ENCODE results near the gene SLC41A1.

DNA sequence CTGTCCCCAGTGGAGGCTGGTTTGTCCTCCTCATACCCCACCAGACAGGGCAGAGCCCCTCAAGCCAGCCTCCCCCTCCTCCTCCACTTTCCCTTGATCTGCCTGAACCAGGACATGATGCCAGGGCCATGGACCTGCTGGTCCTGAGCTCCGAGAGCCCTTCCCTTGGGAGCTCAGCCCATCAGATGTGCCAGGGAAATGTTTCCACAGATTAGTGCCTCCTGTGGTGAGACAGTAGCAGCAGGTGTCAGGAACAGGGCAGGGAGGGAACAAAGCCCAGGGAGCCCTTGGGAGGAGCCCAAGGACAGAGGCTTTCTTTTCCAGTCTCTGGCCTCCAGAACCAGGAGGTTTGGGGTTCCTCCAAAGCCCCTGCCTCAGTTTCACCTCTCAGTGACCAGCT lies 14.6 kb upstream of the SLC41A1 start:
- TF ChIP-seq, protein P1, sequence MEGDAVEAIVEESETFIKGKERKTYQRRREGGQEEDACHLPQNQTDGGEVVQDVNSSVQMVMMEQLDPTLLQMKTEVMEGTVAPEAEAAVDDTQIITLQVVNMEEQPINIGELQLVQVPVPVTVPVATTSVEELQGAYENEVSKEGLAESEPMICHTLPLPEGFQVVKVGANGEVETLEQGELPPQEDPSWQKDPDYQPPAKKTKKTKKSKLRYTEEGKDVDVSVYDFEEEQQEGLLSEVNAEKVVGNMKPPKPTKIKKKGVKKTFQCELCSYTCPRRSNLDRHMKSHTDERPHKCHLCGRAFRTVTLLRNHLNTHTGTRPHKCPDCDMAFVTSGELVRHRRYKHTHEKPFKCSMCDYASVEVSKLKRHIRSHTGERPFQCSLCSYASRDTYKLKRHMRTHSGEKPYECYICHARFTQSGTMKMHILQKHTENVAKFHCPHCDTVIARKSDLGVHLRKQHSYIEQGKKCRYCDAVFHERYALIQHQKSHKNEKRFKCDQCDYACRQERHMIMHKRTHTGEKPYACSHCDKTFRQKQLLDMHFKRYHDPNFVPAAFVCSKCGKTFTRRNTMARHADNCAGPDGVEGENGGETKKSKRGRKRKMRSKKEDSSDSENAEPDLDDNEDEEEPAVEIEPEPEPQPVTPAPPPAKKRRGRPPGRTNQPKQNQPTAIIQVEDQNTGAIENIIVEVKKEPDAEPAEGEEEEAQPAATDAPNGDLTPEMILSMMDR (IDR thresholded peaks at IDR 0.05): no peak
- TF ChIP-seq POLR2A (IDR thresholded peaks at IDR 0.05): no peak
